ENCODE measurements around the gene GGT5. TPM values are rescaled to one million over a fixed set of nuclear protein-coding genes. Genes with fewer than 3 reads are reported as not detected.
A peak's percentile ranks its signal among the peaks of the same experiment; 100 is the strongest.
"Not testable (repeated sequence)": the region's sequence is repeated elsewhere in the genome, so short reads cannot be mapped to it uniquely, and the experiment has no call there.

GGT5 gene, protein sequence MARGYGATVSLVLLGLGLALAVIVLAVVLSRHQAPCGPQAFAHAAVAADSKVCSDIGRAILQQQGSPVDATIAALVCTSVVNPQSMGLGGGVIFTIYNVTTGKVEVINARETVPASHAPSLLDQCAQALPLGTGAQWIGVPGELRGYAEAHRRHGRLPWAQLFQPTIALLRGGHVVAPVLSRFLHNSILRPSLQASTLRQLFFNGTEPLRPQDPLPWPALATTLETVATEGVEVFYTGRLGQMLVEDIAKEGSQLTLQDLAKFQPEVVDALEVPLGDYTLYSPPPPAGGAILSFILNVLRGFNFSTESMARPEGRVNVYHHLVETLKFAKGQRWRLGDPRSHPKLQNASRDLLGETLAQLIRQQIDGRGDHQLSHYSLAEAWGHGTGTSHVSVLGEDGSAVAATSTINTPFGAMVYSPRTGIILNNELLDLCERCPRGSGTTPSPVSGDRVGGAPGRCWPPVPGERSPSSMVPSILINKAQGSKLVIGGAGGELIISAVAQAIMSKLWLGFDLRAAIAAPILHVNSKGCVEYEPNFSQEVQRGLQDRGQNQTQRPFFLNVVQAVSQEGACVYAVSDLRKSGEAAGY
- polyA plus RNA-seq (2012; ENCODE audit: low read depth, missing spikeins): not detected

DNA sequence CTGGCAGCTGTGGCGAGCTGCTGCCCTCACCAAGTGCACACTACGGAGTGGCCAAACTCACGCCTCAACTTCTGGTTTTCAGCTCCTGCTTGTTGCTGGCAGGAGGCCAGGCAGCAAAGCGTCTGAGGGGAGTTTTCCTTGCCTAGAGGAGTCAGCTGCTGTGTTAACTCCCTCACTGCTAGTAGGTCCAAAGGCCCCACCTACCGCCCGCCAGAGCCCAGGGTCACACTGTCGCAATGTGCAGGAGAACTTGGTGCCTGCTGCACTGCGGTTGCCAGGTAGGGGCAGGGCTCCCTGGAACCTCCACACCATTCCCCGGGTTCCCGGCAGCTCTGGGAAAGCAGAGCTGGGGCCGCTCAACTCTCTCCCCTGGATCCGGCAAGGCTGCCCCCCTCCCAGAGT lies at the start of gene GGT5:
Gene GGT5 (minus strand): TSS at position 53 of the 402 bp plus-strand sequence. CDS start 357 bp downstream, outside the sequence.
- FAIRE-seq; DNase-seq (ENCODE audit: insufficient read length, low spot score): not testable (repeated sequence)

DNA sequence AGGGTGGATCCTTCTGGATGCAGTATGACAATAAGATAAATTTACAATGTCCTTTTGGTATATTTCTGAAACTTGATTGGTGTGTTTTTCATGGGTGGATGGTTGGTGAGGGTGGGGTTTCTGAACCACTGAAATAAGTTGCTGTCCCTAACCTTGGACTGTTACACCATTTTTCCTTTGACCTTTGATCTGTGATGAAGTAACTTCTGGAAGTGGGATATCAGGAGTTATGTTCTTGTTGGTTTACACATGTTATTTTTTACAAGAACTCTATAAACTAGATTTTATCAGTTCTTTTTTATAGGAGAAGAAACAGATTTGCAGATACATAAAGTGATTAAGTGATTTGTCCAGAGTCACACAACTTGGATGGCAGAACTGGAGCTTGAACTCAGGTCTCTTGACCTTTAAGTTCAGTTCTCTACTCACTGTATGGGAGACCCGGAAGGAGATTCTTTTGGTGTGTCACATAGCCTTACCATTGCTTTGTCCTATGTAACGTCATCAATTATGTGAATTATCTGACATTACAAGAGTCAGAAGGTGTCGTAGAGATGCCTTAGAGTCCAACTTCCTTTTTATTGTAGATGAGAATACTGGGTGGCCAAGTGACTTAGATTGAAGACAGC lies 47.4 kb upstream of the GGT5 start:
- not testable (repeated sequence) for FAIRE-seq; DNase-seq (ENCODE audit: insufficient read length, low spot score)

DNA sequence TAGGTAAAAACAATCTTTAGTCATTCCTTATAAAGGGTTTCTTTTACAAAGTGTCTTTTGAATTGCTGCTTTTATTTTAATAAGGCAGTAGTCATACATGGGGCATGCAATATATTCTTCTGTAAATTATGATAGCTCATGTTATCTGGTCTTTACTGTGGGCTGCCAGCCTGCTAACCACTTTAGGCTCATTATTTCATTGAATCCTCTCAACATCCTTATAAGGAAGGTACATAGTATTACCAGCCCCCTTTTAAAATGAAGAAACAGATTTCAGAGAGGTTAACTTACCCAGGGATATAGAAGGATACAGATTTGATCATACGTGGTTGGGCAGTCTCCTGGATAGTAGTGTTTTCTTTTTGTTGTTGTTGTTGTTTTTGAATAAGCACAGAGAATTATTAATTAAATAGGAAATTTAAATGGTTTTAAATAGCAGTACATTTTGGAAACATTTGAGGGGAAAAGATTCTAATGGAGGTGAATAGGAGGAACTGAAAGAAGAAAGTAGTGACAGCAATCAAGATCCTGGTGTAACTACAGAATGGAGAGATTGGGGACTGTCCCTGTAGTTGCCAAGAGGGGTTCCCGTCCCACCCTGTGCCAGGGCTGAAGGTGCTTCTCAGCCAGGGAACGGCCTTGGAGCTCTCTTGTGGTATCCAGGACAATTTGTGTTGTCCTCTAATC lies 46.8 kb upstream of the GGT5 start:
- FAIRE-seq (no peak), DNase-seq (ENCODE audit: insufficient read length, low spot score) (no peak)
- TF ChIP-seq POLR2A (IDR thresholded peaks at IDR 0.05; ENCODE audit: low read depth, low read length) (no peak), POLR2AphosphoS5 (IDR thresholded peaks at IDR 0.05; ENCODE audit: low read depth, low read length) (no peak), SPI1 (IDR thresholded peaks at IDR 0.05; ENCODE audit: low read depth, low read length) (peak; percentile 90), POU2F2 (IDR thresholded peaks at IDR 0.05; ENCODE audit: low read depth, low read length) (no peak)

DNA sequence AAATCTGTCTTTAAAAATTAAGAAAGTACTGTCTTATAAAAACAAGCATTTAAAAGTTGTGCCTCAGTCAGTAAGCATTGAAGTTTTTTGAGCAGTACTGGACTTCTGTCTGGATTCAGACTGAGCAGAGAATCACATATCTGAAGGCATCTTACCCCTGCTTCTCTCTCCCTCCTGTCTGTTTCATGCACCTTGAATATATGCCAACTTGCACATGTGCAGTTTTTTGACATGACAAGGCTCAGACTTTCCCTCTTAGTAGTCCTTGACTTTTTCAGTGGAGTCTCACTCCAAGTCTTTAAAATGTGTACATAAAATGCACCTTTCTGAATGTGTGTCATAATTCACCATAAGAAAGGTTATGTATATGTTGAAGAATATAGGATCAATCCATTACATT lies 45.6 kb upstream of the GGT5 start:
- DNase-seq (ENCODE audit: insufficient read length, low spot score) (no peak), FAIRE-seq (no peak)

DNA sequence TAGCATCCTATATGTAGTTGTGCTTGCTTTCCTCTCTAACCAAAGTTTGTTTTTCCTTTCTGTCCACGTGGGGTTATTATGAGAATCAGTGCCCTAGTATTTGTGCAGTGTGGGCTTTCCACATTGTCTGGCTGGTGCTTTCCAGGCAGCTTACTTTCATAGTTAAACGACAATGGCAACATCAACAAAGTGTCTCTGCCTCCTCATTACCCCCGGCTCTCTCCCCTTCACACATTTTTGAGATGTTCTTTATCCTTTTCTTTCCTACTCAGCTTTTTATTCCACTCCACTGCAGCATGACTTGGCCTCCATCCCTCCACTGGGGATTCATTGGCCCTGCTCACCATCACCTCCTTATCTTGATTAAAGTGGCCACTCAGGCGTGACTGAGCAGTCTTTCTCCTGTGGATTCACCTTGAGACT lies 44.9 kb upstream of the GGT5 start:
- TF ChIP-seq PAX5 (IDR thresholded peaks at IDR 0.05; ENCODE audit: insufficient read depth, low read length, severe bottlenecking): no peak
- TF ChIP-seq POU2F2 (IDR thresholded peaks at IDR 0.05; ENCODE audit: low read depth, low read length): no peak
- no peak for TF ChIP-seq TAF1 (IDR thresholded peaks at IDR 0.05; ENCODE audit: low read depth, low read length)
- no peak for FAIRE-seq
- DNase-seq (ENCODE audit: insufficient read length, low spot score): no peak

More for the DNA sequence above, 45.6 kb upstream of the GGT5 start:
- TF ChIP-seq POU2F2 (IDR thresholded peaks at IDR 0.05; ENCODE audit: low read depth, low read length) (no peak), TAF1 (IDR thresholded peaks at IDR 0.05; ENCODE audit: low read depth, low read length) (no peak), PAX5 (IDR thresholded peaks at IDR 0.05; ENCODE audit: insufficient read depth, low read length, severe bottlenecking) (no peak), POLR2AphosphoS5 (IDR thresholded peaks at IDR 0.05; ENCODE audit: low read depth, low read length) (no peak), POLR2A (IDR thresholded peaks at IDR 0.05; ENCODE audit: low read depth, low read length) (no peak), SPI1 (IDR thresholded peaks at IDR 0.05; ENCODE audit: low read depth, low read length) (no peak)

DNA sequence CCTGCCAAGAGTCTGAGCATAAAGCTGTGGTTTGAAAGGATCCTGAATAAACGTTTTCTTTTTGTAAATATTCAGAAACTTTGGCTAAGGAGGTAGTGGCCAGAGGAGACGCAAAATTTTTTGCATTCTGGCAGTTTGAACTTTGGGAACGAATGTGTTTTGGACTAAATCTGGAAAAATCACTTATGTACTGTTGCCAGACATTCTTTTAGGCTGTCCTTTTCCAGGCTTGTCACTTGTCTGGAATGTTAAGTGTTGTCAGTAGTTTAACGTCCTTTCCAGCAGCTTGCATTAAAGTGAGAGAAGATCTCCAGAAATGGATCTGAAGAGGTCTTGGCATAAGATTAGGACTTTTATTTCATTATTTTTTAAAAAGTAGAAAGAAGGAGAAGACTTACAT lies 44.2 kb upstream of the GGT5 start:
- TF ChIP-seq POLR2AphosphoS5 (IDR thresholded peaks at IDR 0.05; ENCODE audit: low read depth, low read length) (no peak), POLR2A (IDR thresholded peaks at IDR 0.05; ENCODE audit: low read depth, low read length) (no peak), SPI1 (IDR thresholded peaks at IDR 0.05; ENCODE audit: low read depth, low read length) (no peak), PAX5 (IDR thresholded peaks at IDR 0.05; ENCODE audit: insufficient read depth, low read length, severe bottlenecking) (no peak), POU2F2 (IDR thresholded peaks at IDR 0.05; ENCODE audit: low read depth, low read length) (no peak), TAF1 (IDR thresholded peaks at IDR 0.05; ENCODE audit: low read depth, low read length) (no peak)
- DNase-seq (ENCODE audit: insufficient read length, low spot score): no peak
- FAIRE-seq: no peak

DNA sequence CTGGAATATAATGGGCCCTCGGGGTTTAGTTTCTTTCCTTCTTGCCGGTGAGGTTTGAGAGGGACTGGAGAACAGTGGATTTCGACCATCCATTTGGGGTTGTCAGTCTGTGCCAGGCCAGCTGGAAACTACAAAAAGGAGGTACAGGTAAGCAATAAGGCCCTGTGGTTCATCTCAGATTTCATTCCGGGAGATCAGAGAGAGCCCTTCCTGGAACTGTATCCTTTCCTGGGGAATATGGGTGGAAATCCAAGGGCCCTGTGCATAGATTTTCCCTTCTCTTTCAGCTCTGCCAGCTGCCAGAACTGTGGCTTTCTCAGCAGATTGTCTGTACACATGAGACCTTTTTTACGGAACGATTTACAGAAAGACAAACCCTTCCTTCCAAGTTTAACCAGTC lies 42.9 kb upstream of the GGT5 start:
- DNase-seq (ENCODE audit: insufficient read length, low spot score); FAIRE-seq: not testable (repeated sequence)

DNA sequence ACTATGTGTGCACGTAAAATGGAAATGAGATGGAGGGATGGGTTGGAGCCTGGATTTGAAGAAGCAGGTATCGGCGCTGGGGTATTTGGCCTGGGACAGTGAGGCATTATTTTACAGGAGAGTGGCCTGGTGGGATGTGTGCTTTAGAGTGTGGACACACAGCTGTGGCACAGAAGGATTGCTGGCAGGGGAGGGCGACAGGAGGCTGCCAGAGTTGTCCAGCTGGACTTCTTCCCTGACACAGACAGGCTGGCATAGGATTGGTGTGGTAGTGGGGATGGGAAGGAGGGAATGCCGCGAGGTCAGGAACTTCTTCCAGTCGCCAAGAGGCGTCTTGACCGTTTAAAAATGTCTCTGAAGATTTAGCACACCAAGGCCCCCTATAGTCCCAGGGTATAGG lies 42.3 kb upstream of the GGT5 start:
- not testable (repeated sequence) for DNase-seq (ENCODE audit: insufficient read length, low spot score); FAIRE-seq

DNA sequence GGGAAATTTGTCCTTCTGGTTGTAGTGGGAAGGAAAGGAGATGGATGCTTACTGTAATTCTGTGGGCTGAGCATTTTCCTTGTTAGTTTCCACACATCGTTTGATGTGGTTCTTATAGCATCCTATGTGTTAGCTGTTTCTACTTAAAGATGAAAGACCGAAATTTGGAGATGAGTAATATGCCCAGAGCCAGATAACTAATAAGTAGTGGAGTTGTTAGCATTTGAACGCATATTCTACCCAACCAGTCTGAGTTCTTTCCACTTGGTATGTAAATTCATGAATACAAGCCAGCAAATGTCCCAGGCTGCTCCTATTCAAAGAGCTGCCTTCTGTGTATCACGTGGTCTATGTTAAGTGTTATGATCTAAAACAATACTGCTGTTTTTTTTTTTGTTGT lies 40.4 kb upstream of the GGT5 start:
- DNase-seq (ENCODE audit: insufficient read length, low spot score): no peak
- TF ChIP-seq POLR2A (IDR thresholded peaks at IDR 0.05; ENCODE audit: low read depth, low read length) (no peak), TAF1 (IDR thresholded peaks at IDR 0.05; ENCODE audit: low read depth, low read length) (no peak)
- FAIRE-seq: no peak

DNA sequence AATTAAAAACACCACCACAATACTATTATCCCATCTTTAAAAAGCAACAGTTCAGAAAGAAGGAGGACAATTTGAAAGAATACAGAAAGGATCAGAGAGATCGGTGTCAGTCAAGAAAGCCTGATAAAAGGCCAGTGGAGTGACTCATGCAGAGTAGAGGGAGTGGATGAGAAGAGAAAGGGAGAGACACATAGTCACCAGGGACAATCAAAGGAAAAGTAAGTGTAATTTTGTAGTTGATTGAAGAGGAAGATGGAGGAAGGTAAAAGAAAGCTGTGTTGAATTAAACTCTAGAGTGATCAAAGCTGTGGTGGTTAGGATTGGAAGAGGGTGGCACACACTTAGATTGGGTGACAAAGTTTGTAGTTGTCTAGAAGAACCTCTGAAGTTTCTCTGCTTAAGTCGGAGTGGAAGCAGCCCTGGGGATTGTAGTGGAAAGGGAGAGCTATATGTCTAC lies 39.9 kb upstream of the GGT5 start:
- no peak for TF ChIP-seq SPI1 (IDR thresholded peaks at IDR 0.05; ENCODE audit: low read depth, low read length)
- TF ChIP-seq POLR2A (IDR thresholded peaks at IDR 0.05; ENCODE audit: low read depth, low read length): no peak
- no peak for TF ChIP-seq POLR2AphosphoS5 (IDR thresholded peaks at IDR 0.05; ENCODE audit: low read depth, low read length)
- TF ChIP-seq TAF1 (IDR thresholded peaks at IDR 0.05; ENCODE audit: low read depth, low read length): no peak
- no peak for TF ChIP-seq PAX5 (IDR thresholded peaks at IDR 0.05; ENCODE audit: insufficient read depth, low read length, severe bottlenecking)
- TF ChIP-seq POU2F2 (IDR thresholded peaks at IDR 0.05; ENCODE audit: low read depth, low read length): no peak
- FAIRE-seq (no peak), DNase-seq (ENCODE audit: insufficient read length, low spot score) (no peak)

DNA sequence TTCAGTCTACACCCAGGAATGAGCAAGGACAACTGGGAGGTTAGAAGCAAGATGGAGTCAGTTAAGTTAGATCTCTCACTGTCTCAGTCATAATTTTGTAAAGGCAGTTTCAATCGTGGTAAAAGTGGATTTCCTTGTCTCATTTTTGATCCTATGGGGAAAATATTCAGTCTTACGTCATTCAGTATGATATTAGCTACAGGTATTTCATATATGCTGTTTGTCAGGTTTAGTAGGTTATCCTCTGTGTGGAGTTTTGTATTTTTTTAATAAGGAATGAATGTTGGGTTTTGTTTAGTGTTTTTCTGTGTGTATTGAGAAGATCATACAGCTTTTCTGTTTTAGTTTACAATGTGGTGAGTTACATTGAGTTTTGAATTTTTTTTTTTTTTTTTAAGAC lies 37.5 kb upstream of the GGT5 start:
- DNase-seq (ENCODE audit: insufficient read length, low spot score) (no peak), FAIRE-seq (no peak)
- TF ChIP-seq POLR2A (IDR thresholded peaks at IDR 0.05; ENCODE audit: low read depth, low read length): no peak

DNA sequence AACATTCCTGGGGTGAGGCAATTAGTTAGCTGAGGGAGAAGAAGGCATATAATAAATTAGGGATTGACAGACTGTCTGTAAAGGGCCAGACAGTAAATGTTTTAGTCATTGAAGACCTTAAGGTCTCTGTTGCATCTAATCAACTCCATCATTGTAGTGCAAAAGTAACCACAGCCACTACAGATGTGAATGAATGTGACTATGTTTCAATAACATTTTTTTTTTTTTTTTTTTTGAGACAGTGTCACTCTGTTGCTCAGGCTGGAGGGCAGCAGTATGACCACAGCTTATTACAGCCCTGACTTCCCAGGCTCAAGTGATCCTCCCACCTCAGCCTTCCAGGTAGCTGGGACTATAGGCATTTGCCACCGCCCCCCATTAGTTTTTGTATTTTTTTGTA lies 35.5 kb upstream of the GGT5 start:
- FAIRE-seq; DNase-seq (ENCODE audit: insufficient read length, low spot score): not testable (repeated sequence)

Measured in GM12891 (cell line).